Urinary bladder (tissue), 4 donors: ENCODE results near the gene ADAMTS19. TPM values are rescaled to one million over a fixed set of nuclear protein-coding genes. Genes with fewer than 3 reads are reported as not detected.

Experiments used
- DNase-seq: peaks from one replicate; pipeline ENCODE4 v3.0.0-alpha.2; 2015; ENCODE audit errors: extremely low spot score
- H3K27ac ChIP-seq: one replicate; pipeline ENCODE4 v1.5.1; 2013; ENCODE audit warnings: low read depth, mild to moderate bottlenecking, moderate library complexity
- H3K36me3 ChIP-seq: one replicate; pipeline ENCODE4 v1.6.1; 2013; ENCODE audit warnings: mild to moderate bottlenecking, moderate library complexity; ENCODE audit not compliant: insufficient read depth
- H3K4me1 ChIP-seq: one replicate; pipeline ENCODE4 v1.6.1; 2013; ENCODE audit warnings: mild to moderate bottlenecking, moderate library complexity; ENCODE audit not compliant: insufficient read depth
- H3K4me3 ChIP-seq: one replicate; pipeline ENCODE4 v1.5.1; 2013; ENCODE audit warnings: low read depth, low read length
- WGBS: extraction: QIAGEN DNeasy Blood & Tissue Kit; methylation state at CpG from one replicate; pipeline ENCODE4 v1.1.7; 2013; 5-methylcytosine and 5-hydroxymethylcytosine counted together
- polyA plus RNA-seq: library from polyadenylated mRNA; stranded (reverse); fragments of 200-250 nt; gene quantifications from one replicate; pipeline ENCODE4 v1.2.3, GENCODE V29; 2013
- total RNA-seq: library from RNA; depleted of rRNA; stranded (reverse); fragments of >200 nt; gene quantifications from one replicate; pipeline ENCODE4 v1.2.3, GENCODE V29; 2014
- donor health status: healthy with polysubstance abuse.
- donor health status: healthy.

The ADAMTS19 gene
- total and polyA plus RNA-seq, 2 donors, result 1.7 to 107 TPM

GRCh38 chr5:129448654-129449053 lies 11.4 kb upstream of the ADAMTS19 start:
- no peak overlapping the region for H3K4me3 ChIP-seq
- WGBS, result 93% methylated on average over 4 of the region's 4 CpGs
- DNase-seq, result no peak
- H3K27ac ChIP-seq, result no peak overlapping the region
- H3K4me1 ChIP-seq, result no peaks in the 10 kb centered on the region
- no peaks in the 10 kb centered on the region for H3K36me3 ChIP-seq

- Histone ChIP-seq H3K27ac (no peak overlapping the region), H3K36me3 (no peaks in the 10 kb centered on the region), H3K4me1 (no peaks in the 10 kb centered on the region), H3K4me3 (no peak overlapping the region)
- no peak for DNase-seq
- 97% methylated on average over 2 of the region's 2 CpGs for WGBS
Measured at GRCh38 chr5:129454461-129454860, 5.6 kb upstream of the ADAMTS19 start.

- DNase-seq, result no peak
- H3K36me3 ChIP-seq, result no peaks in the 10 kb centered on the region
- 45% methylated on average over 11 of the region's 11 CpGs for WGBS
- H3K4me3 ChIP-seq, result peak overlapping the region; percentile 73
- H3K27ac ChIP-seq, result peak overlapping the region; percentile 28
- H3K4me1 ChIP-seq, result no peaks in the 10 kb centered on the region
Measured at GRCh38 chr5:129459450-129459776, 685 bp upstream of the ADAMTS19 start.

DNA sequence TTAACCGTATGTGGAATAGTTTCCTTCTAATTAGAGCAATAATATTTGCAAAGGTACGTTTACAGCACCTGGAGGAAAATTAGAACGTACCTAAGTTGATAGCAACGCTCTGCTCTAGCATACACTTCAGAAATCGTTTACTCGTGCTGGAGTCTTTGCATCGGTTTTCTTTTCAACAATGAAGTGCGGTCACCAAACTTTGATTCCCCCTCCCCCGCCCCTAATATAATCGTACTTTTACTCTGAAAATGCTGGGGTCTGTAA lies 506 bp downstream of the ADAMTS19 start:
- Histone ChIP-seq H3K36me3 (no peaks in the 10 kb centered on the region), H3K27ac (no peak overlapping the region), H3K4me3 (peak overlapping the region; percentile 73), H3K4me1 (no peaks in the 10 kb centered on the region)
- no peak for DNase-seq
- 0% methylated on average over 10 of the region's 10 CpGs for WGBS

- no peak for DNase-seq
- under 1% methylated on average over 88 of the region's 88 CpGs for WGBS
- Histone ChIP-seq H3K36me3 (no peaks in the 10 kb centered on the region), H3K4me3 (peak overlapping the region; percentile 73), H3K27ac (peak overlapping the region; percentile 41), H3K4me1 (no peaks in the 10 kb centered on the region)
Measured at GRCh38 chr5:129460936-129461710, 1.0 kb downstream of the ADAMTS19 start.

GRCh38 chr5:129461711-129462332 lies 1.7 kb downstream of the ADAMTS19 start:
- no peak for DNase-seq
- 43% methylated on average over 13 of the region's 13 CpGs for WGBS
- Histone ChIP-seq H3K27ac (no peak overlapping the region), H3K4me3 (peak overlapping the region; percentile 73), H3K36me3 (no peaks in the 10 kb centered on the region), H3K4me1 (no peaks in the 10 kb centered on the region)

DNA sequence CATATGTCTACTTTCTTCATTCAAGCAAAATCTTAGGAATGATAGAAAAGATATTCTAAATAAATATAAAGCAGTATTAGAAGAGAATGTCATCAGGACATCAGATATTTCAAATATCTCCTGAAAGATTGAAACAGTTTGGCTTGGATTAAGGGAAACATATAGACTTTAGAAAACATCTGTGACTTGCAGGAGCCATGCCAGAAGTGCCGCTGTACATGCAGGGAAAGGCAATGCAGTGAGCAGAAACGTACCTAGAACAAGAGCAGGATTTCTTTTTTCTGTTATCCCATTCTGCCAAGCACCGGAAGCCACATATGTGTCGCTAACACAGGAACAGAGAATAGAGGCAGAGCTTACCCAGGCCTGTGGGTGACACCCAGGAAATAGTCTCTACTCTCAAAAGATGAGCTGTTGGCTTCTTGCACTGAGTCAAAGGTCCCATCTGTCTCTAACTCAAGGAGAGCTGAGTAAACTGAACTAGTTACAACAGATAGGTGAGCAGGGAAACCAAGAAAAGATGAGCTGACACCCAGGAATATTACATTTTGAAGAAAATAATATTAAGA lies 5.8 kb downstream of the ADAMTS19 start:
- no peak overlapping the region for H3K4me3 ChIP-seq
- H3K4me1 ChIP-seq, result no peaks in the 10 kb centered on the region
- 83% methylated on average over 4 of the region's 4 CpGs for WGBS
- no peak overlapping the region for H3K27ac ChIP-seq
- H3K36me3 ChIP-seq, result no peaks in the 10 kb centered on the region
- DNase-seq, result no peak

DNA sequence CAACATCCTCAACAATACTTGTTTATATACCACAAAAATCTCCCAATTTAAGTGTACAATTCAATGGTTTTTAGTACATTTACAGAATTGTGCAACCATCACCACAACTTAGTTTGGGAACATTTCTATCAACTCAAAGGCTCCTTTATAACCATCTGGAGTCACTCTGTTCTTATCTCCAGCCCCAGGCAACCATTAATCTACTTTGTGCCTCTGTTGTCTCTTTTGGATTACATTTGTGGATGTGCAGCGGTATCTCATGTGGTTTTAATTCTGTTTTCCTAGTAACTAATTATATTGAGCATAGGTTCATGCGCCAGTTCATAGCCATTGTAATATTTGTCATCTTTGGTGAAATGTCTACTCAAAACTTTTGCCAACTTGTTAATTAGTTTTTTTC lies 14.4 kb downstream of the ADAMTS19 start:
- Histone ChIP-seq H3K4me1 (no peaks in the 10 kb centered on the region), H3K4me3 (no peak overlapping the region), H3K27ac (no peak overlapping the region), H3K36me3 (no peaks in the 10 kb centered on the region)
- WGBS, result 73% methylated on average over 2 of the region's 2 CpGs
- DNase-seq, result no peak

DNA sequence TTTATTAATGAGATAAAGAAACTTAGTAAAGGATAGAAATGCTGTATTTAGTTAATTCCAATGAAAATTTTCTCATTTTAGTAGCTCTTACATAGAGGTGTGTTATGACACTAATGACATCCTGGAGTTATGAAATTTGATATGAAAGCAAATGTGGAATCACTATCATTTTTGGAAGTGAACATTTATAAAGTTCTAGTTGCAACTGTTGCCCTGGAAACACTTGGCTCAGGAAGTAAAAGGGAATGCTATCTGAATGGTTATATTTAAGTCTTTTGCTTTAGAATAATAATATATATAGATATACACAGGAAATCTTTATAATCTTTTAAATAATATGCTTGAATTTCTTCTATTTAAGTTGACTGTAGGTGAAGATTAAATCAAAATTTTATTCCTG lies 16.7 kb downstream of the ADAMTS19 start:
- no peaks in the 10 kb centered on the region for H3K4me1 ChIP-seq
- DNase-seq, result no peak
- no peak overlapping the region for H3K4me3 ChIP-seq
- no peaks in the 10 kb centered on the region for H3K36me3 ChIP-seq
- no peak overlapping the region for H3K27ac ChIP-seq

DNA sequence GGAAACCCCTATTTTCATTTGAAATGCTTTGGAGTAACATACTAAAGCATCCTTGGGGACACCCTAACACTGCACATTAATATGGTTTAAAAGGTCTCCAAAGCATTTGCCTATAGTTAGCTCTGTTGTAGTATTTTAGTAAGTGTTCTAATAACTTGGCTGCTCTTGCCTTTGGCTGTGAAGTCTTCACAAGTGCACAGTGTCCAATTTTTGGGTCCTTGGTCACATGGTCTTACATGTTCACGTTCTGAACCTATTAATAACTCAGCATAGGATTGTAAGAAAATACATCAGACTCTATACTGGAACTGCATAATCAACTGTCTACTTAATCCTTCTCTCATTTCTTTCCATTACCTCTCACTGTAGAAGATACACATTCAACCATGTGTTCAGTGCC lies 17.4 kb downstream of the ADAMTS19 start:
- no peak overlapping the region for H3K4me3 ChIP-seq
- 44% methylated on average over 1 of the region's 1 CpG for WGBS
- no peak for DNase-seq
- no peak overlapping the region for H3K27ac ChIP-seq
- no peaks in the 10 kb centered on the region for H3K36me3 ChIP-seq
- no peaks in the 10 kb centered on the region for H3K4me1 ChIP-seq

DNA sequence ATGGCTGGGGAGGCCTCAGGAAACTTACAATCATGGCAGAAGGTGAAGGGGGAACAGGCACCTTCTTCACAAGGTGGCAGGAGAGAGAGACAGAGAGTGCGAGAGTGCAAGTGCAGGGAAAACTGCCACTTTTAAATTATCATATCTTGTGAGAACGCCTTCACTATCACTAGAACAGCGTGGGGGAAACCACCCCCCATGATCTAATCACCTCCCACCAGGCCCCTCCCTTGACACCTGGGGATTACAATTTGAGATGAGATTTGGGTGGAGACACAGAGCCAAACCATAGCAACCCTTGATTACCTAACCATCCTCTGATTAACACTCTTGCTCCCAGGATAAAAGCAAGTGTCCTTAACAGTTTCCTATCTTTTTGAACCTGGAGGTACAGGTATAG lies 21.1 kb downstream of the ADAMTS19 start:
- no peaks in the 10 kb centered on the region for H3K36me3 ChIP-seq
- WGBS, result 92% methylated on average over 3 of the region's 3 CpGs
- H3K27ac ChIP-seq, result no peak overlapping the region
- no peak for DNase-seq
- no peaks in the 10 kb centered on the region for H3K4me1 ChIP-seq
- no peak overlapping the region for H3K4me3 ChIP-seq

- Histone ChIP-seq H3K27ac (no peak overlapping the region), H3K36me3 (no peaks in the 10 kb centered on the region), H3K4me1 (no peaks in the 10 kb centered on the region), H3K4me3 (no peak overlapping the region)
- no peak for DNase-seq
Measured at GRCh38 chr5:129496421-129496820, 36.3 kb downstream of the ADAMTS19 start.

GRCh38 chr5:129496864-129497595 lies 36.9 kb downstream of the ADAMTS19 start:
- no peaks in the 10 kb centered on the region for H3K36me3 ChIP-seq

GRCh38 chr5:129499208-129499852 lies 39.2 kb downstream of the ADAMTS19 start:
- H3K4me1 ChIP-seq, result no peaks in the 10 kb centered on the region
- no peak for DNase-seq
- no peak overlapping the region for H3K4me3 ChIP-seq
- no peaks in the 10 kb centered on the region for H3K36me3 ChIP-seq
- H3K27ac ChIP-seq, result no peak overlapping the region

More at GRCh38 chr5:129496864-129497595, 36.9 kb downstream of the ADAMTS19 start:
- Histone ChIP-seq H3K4me1 (no peaks in the 10 kb centered on the region), H3K27ac (no peak overlapping the region), H3K4me3 (no peak overlapping the region)
- DNase-seq, result no peak
- 55% methylated on average over 3 of the region's 3 CpGs for WGBS
